CD4-positive, alpha-beta T cell treated with Interleukin-4 for 1 hour (primary cell): ENCODE data around the gene CRYZL1.
A peak's percentile ranks its signal among the peaks of the same experiment; 100 is the strongest.
"Not testable (repeated sequence)": the region's sequence is repeated elsewhere in the genome, so short reads cannot be mapped to it uniquely, and the experiment has no call there.

Experiments
- DNase-seq, 2 donors: peaks; one replicate each; pipeline ENCODE4 v3.0.0-alpha.2; 2020 to 2022

CRYZL1 gene

DNA sequence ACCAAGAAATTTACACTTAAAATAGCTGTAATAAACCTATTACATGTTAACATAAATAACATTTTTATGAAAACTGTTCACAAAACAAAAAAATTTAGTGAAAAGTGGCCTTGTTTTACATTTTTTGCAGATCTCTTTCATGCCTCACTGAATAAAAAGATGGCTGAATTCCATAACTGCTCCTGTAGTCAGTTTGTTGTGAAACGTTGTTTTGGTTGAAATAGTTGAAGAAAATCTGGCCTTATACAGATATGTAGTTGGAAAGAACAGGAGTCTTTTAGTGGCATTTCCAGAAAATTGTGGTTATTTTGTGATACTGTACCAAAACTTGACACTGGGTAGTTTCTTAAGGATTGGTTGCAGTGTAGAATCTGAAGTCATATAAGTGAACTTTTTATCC lies 18.9 kb upstream of the CRYZL1 start:
- no peak for DNase-seq

DNA sequence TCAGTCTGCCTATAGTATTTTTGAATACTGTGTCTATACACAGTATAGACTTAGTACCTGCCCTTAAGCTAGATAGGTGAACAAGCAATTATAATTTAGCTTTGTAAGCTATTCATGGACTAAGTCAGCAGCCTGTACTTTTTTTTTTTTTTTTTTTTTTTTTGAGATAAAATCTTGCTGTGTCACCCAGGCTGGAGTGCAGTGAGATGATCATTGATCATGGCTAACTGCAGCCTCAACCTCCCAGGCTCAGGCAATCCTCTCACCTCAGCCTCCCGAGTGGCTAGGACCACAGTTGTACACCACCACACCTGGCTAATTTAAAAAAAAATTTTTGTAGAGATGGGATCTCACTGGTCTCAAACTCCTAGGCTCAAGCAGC lies 18.0 kb upstream of the CRYZL1 start:
- no peak for DNase-seq

DNA sequence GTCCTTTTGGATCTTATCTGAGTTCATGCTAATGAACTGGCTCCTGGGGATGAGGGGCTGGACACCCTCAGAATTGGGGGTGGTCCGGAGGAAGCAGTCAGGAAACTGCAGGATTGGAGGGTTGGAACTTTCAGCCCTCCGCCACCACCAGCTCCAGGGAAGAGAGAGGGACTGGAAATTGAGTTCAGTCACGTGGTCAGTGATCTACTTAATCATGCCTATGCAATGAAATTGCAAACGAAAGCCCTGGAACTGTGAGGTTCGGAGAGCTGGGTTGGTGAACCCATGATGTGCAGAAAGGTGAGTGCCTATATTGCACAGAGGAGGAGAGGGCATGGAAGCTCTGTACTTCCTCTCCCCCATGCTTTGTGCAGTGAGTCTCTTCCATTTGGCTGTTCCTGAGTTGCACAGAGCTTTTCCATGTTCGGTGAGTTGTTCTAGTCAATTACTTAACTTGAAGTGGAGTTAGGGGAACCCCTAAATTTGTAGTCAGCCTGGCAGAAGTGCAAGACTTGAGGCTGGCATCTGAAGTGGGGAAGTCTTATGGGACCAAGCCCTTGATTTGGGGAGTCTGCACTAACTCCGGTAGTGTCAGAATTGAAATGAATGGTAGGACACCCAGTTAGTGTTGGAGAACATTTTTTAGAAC lies 17.5 kb upstream of the CRYZL1 start:
- DNase-seq = no peak

DNA sequence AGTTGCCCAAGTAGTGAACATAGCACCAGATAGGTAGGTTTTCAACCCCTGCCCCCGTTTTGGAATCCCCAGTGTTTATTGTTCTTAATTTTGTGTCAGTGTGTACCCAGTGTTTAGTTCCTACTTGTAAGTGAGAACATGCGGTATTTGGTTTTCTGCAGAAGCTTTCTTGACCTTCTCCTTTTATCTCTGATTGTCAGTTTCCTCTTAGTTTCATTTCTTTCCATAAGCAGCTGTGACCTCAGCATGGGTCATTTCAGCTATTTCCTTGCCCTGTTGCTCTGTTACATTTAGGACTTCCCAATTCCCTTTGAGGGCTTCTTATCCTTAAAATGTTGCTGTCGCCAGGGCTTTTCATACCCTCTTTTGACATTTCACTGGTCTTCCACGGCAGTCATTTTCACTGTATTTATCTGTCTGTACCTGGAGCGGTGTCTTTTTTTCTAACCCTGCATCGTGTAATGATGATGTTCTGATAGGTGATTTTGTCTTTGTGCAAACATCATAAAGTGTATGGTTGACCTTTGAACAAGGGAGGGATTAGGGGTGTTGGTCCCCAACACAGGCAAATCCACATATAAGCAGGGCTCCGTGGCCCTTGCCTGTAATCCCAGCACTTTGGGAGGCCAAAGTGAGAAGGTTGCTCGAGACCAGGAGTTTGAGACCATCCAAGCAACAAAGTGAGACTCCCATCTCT lies 15.7 kb upstream of the CRYZL1 start:
- no peak for DNase-seq

DNA sequence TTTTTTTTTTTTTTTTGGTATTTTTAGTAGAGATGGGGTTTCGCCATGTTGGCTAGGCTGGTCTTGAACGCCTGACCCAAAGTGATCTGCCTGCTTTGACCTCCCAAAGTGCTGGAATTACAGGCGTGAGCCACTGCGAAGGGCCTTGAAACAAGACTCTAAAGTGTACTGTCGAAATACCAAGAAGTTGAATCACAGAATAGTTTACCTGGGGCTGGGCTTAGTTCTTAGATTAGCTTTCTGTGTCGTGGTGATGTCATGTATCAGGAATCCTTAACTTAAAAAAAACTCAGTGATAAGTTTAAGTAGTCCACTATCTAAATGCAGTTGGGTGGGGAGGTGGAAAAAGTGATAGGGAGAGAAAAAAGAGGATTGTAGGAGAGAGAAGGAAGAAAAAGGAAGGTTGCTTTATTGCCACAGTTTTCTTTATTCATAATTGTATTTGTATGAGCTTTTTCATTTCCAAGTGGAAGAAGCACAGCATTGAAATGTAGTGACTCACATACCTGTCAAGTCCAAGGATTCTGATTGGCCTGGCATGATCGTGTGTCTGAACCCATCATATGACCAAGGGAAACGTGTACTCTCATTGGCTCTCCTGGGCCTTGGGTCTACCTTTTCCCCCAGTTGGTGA lies 14.2 kb upstream of the CRYZL1 start:
- DNase-seq = no peak

DNA sequence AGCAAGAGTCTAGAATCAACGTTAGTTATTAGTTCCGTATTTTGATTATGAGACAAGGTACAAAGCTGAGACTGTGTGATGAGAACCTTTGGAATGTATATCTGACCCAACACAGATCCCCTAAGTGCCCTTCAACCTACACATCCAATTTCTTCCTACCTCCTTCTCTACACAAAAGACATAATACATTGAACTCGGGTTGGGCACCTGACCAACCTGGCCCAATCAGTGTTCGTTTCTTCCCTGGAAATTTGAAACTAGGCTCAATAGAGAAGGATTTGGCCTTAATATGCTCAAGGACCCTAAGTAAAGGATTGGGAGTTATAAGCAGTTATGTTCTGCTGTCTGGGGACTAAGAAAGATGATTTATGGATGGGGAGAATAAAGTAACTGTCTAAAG lies 12.9 kb upstream of the CRYZL1 start:
- DNase-seq = no peak

DNA sequence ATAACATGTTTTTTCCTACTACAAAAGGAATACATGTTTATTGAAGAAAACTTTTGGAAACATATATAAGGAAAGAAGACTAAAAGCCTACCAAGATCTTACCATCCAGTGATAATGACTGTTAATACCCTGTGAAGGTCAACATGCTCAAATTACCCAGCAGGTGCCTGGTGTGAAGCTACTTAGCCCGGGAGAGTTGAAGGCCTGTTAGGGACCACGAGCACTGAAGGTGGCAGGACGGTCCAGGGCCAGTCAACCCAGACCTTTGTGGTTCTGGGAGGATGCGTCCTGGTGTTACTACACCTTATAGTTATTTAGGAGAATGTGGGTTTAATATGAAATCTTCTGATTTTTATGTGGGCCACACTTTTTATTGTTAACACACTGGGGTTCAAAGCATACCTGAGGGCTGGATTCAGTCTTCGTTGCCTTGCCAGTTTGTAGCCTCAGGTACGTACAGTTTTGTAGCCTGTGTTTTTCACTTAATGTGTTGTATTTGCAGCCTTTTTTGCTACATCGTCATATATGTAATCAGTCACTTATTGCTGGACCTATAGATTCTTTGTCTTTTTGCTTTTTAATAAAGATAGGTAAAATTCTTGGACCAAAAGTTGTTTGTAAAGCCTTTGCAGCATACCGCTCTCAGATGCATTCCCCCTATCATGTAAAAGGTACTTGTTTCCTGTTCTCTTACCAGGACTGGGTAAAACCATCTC lies 10.6 kb upstream of the CRYZL1 start:
- no peak for DNase-seq

DNA sequence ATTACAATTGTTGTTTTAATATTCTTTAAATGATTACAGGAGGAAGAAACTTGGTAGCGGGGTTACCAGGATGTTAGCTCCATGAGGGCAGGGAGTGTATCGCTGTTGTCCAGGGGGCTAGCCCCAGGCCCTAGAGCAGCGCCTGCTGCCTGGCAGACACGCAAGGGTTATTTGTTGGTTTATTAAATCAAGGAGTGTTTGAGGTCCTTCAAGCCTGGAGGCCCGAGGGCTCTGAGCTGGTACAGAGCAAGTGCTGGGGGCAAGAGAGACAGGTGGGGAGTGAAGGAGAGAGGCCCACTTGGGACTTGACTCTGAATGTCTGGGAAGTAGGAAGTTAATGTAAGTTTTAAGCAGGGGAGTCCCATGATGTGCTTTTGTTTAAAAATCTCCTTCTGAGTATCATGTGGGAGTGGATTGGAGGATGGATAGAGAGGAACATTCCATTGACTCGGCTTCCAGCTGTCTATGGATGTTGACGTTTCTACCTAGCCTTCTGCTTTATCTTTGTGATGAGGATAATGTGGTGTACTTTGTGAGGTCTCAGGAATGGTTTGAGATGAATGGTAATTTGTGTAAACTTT lies 9.5 kb upstream of the CRYZL1 start:
- DNase-seq = no peak

DNA sequence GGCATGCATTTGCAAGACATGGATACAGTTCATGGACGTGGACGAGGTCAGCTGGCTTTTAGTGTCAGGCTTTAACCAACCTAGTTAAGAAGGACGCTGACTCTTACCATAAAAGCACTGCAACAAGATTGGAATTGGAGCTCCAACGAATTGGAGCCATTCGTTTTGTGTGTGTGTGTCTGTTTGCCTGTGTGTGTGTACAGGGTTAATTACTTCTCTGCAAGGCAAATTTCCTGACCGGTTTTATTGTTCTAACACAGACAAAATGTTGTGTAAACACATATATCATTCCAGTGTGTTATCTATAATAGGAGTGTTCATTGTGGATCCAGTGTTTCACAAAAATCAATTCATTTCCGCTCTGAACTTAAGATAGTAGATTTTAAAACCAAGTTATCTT lies 8.7 kb upstream of the CRYZL1 start:
- no peak for DNase-seq

DNA sequence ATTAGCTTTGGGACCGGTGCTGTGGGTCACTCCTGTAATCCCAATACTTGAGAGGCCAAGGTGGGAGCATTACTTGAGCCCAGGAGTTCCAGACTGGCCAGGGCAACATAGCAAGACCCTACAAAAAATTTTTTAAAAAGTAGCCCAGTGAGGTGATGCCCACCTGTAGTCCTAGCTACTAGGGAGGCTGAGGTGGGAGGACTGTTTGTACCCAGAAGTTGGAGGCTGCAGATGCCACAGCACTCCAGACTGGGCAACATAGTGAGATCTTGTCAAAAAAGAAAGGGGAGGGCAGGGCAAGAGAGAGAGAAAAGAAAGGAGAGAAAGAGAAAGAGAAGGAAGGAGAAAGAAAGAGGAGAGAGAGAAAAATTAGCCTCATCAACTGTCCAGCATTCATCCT lies 7.0 kb upstream of the CRYZL1 start:
- DNase-seq = no peak

DNA sequence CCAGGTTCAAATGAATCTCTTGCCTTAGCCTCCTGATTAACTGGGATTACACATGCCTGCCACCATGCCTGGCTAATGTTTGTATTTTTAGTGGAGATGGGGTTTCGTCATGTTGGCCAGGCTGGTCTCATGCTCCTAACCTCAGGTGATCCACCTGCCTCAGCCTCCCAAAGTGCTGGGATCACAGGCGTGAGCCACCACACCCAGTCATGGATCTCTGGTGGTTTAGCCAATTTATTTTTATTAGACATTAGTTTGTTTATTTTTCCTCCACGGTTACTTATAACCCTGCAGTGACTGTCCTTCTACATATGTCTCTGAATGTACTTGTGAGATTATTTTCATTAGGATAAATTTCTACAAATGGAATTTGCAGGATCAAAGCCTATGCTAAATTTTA lies 6.0 kb upstream of the CRYZL1 start:
- DNase-seq = no peak

DNA sequence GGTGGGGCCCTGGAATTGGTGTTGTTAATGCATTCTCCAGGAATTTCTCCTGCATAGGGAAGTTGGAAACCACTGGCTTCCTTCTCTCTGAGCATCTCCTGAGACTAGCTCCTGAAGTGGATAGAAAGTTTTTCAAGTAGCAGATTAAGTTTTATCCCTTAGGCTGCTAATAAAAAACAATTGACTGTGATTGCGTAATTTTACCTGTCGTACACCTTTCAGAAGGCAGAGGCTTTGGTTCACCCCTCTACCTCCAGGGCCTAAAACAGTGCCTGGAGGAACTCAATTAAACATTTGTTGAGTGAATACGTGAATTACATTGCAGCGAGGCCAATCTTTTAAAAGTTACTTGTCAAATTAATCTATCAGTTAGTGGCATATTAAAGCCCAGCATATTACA lies 4.2 kb upstream of the CRYZL1 start:
- no peak for DNase-seq

DNA sequence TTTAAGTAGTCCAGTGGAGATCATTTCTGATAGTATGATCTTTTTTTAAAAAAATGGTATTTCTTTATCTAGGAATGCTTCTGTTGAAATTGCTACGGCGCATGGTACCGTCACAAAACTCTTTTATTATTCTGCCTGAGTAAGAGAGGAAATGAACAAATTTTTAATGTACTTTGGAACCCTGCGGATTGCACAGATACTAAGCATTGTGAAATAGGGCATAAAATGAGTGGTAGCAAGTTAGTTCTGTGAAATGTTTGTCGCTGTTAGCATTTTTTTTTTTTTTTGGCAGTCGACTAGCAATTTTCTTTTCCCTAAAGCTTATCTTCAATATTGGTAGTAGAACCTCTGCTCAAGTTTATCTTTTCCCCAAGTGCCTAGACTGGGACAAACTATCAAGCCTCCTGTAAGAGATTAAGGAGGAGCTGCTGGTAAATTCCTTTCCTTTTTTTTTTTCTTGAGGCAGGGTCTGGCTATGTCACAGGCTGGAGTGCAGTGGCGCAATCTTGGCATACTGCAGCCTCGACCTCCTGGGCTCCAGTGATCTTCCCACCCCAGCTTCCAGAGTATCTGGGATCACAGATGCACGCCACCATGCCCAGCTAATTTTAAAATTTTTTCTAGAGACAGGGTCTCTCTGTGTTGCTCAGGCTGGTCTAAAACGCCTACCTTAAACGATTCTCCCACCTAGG lies 3.0 kb upstream of the CRYZL1 start:
- no peak for DNase-seq

DNA sequence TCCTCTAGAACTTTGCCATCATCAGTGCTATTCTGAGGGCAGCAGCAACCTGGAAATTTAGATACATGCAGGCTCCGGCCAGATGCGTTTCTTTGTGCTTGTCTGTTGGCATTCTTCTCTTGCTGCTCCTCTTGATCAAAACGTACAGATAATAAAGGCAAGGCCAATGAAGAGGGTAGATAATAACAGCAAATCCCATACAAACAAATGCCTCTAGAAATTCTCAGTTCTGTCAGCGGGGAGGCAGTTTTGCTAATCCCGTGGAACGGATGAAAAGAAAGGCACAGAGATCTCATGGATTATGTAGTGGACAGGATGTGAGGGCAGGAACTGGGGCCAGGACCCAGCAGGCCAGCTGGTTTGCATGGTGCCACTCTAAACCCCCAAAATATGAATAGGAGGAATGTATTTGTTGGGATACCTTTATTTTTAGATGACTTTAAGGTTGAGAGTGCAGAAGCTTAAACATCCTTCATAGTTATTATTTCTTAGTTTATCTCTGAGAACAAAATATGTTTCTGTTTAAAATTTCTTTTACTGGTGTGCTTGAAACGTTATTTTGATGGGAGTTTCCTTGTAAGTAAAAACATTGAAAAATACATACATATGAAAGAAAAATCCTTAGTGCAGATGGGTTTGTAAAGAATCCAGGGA lies 2.2 kb upstream of the CRYZL1 start:
- DNase-seq = no peak

DNA sequence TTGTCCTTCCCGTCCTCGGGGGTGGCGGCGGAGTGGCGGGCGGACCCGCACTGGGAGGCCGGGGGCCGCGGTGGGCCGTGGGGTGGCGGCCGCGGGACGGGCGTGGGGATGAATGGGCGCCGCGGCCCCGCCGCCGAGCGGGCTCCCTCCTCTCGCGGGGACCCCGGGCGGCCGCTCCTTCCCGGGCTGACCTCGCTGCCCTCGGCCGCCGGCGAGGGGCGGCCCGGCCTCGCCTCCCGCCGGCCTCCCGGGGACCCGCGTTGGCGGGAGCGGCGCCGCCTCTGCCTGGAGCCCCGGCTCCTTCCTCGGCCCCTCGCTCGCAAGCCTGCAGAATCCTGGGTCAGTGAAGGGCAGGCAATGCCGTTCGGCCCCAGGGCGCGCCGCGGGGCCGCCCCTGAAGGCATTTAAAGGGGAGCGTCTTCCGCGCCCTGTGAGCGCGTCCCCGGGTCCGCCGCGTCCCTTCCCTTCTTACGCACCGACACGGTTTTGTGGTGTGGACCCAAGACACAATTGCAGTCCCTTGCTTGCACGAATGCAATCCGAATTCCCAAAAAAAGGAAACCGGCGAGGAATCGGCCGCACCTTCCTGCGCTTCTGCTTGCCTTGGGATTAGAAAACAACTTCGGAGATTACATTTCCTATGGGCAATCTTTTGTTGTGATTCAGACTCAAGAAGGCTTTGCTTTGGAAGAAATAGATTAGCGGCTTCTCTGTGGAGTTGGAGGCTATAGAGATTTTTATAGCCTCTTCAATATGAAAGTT lies 1.5 kb upstream of the CRYZL1 start:
- no peak for DNase-seq

DNA sequence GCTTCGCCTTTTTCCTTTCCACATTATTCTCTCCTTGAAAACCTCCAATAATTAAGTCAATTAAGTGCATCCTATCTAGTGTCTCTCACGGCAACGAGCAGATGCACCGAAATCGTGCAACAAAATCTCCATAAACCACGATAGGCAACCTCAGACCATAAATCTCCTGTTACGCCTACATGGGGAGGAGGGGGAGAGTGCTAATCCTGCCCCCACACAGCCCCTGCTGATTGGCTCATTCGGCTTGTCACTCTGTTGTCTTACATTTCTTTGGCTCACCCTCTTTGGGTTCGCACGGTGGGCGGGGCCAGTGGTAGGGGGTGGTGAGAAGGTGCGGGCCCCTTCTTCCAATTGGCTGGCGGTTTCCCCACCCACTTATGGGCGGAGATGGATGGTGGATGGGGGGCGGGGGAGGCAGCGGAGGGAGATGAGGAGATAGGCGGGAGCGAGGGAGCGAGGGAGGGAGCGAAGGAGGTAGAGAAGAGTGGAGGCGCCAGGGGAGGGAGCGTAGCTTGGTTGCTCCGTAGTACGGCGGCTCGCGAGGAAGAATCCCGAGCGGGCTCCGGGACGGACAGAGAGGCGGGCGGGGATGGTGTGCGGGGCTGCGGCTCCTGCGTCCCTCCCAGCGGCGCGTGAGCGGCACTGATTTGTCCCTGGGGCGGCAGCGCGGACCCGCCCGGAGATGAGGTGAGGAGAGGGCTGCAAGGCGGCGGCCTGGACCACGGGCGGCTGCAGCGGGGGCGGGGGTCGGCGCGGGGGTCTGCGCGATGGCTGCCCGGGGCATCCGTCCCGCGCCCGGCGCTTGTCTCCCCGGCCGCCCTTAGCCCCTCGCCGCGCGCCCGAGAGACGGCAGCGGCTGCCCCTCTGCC lies 720 bp upstream of the CRYZL1 start, which contains the start of gene ITSN1:
ITSN1 (plus strand) TSS at position 475 of the 869 bp plus-strand sequence. CDS start 76,328 bp downstream, outside the sequence.
- DNase-seq = peak; percentile 99 to 100

DNA sequence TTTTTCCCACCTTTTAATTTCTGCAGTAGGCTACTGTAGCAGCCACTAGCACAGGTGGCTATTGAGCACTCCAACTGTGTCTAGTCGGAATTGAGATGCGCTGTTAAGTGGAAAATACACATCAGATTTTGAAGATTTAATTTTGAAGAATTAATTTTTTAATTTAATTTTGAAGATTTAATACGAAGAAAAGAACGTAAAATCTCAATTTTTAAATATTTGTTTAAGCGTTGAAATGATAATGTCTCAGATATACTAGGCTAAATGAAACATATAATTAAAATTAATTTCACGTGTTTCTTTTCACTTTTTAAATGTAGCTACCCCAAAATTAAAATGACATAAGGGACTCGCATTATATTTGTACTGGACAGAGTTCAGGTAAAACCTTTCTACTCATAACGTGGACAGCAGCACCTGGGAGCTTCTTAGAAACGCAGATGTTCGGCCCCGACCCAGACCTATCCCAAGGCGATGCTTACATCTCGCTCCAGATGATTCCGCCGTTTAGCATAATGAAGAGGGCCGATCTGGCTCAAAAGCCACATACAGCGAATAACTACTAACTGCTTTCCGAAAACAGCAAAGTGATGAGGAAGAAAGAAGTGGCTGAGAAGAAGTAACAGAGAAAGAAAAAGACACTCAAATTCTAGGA lies 717 bp downstream of the CRYZL1 start:
- DNase-seq = no peak

DNA sequence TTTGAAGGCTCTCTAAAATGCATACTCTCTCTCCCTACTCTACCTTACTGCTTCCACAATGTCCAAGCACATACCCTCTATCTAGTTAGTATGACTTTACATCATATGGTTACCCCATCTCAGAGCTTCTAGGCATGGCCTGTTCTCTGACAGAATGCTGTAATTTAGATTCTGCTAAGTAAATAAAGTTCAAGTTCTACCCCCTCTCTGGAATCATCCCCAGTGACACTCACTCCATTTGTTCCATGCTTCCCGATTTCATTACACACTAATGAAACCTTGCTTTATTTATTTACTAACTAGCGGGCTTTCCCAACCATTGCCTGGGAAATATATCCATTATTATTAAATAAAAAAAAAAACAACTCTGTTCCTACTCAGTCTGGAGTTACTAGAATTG lies 7.3 kb downstream of the CRYZL1 start:
- DNase-seq = no peak

DNA sequence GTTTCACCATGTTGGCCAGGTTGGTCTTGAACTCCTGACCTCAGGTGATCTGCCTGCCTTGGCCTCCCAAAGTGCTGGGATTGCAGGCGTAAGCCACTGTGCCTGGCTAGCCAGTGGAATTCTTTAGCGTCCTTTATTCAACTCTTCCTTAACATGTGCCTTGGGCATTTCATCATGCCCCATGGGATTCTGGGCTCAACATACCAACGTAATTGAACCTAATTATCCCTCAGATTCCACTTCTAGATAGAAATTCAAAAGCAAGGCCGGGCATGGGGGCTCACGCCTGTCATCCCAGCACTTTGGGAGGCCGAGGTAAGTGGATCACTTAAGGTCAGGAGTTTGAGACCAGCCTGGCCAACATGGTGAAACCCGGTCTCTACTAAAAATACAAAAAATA lies 15.4 kb downstream of the CRYZL1 start:
- not testable (repeated sequence) for DNase-seq

DNA sequence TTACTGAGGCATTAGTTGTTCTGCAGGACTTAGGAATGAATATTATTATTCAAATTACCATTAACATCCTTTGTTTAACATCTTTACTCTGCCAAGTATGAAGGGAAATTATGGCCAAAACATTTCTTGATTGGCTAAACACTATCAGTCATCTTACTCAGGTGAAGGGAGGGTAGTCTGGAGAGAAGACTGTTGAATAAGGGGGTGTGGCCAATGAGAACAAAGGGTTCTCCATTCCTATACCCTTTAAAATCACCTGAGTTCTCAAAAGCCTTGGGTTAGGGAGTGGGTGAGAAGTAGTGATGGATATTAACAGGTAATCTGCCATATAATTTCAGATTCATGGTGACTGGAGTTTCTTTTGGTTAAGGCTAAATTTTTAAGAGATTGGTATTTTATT lies 19.3 kb downstream of the CRYZL1 start:
- no peak for DNase-seq
